G401 (cell line): ENCODE measurements around the gene GTSE1. TPM values are rescaled to one million over a fixed set of nuclear protein-coding genes. Genes with fewer than 3 reads are reported as not detected.

ENCODE experiments used
- total RNA-seq: library from RNA; depleted of rRNA; stranded (reverse); fragments of >200 nt; shearing (Covaris generic); gene quantifications from 2 replicates; pipeline ENCODE4 v1.2.3, GENCODE V29; 2014; rRNA removed

Gene GTSE1
- total RNA-seq, 1 experiment from 2014 or later: 46.3 TPM

Other genes with a start within 250 kb of the GTSE1 start
- 1.7 and 3.2 TPM in 2 replicates for gene PPARA, start 146.3 kb upstream of the GTSE1 start, total RNA-seq
- gene CDPF1, start 46.6 kb upstream of the GTSE1 start, total RNA-seq: 38.4 and 49.2 TPM in 2 replicates
- not detected in 2 replicates for gene PKDREJ, start 33.5 kb upstream of the GTSE1 start, total RNA-seq
- gene TTC38, start 28.9 kb upstream of the GTSE1 start, total RNA-seq: 28.2 and 37.7 TPM in 2 replicates
- 55.4 and 57.7 TPM in 2 replicates for gene TRMU, start 38.8 kb downstream of the GTSE1 start, total RNA-seq
- gene CELSR1, start 240.8 kb downstream of the GTSE1 start, total RNA-seq: 5.5 and 10.1 TPM in 2 replicates